Hepatocyte (in vitro differentiated cells): Measurements from ENCODE around the gene MAP4K3.

Experiments used
- CTCF ChIP-seq: fragments of 200-600 bp; sonication (generic); IDR thresholded peaks from 2 replicates; pipeline ENCODE4 v1.5.1; 2016; ENCODE audit warnings: antibody characterized with exemption, mild to moderate bottlenecking; ENCODE audit not compliant: poor library complexity
- EZH2 ChIP-seq: fragments of 200-600 bp; sonication (generic); IDR thresholded peaks from 2 replicates; pipeline ENCODE4 v1.6.1; 2016; ENCODE audit warnings: antibody characterized with exemption, mild to moderate bottlenecking, borderline replicate concordance
- EZH2phosphoT487 ChIP-seq: fragments of 200-600 bp; sonication (generic); IDR thresholded peaks from one replicate; pipeline ENCODE4 v1.6.1; 2018; ENCODE audit warnings: antibody characterized with exemption, mild to moderate bottlenecking, low read depth, moderate library complexity; ENCODE audit not compliant: unreplicated experiment, severe bottlenecking

- no peak for TF ChIP-seq CTCF
- no peak for TF ChIP-seq EZH2
- no peak for TF ChIP-seq EZH2phosphoT487
Observed at GRCh38 chr2:39418491-39418890, 18.6 kb downstream of the MAP4K3 start.
